SK-N-SH treated with all-trans-retinoic acid at 6 μM for 48 hours (cell line): ENCODE measurements around the gene TRIM34.

Experiments used
- BACH2 ChIP-seq: fragments of 250-450 bp; sonication (Bioruptor Pico); IDR thresholded peaks from 2 replicates; pipeline ENCODE4 v1.9.0; 2021; ENCODE audit warnings: mild to moderate bottlenecking, borderline replicate concordance
- CREB5 ChIP-seq: fragments of 250-450 bp; sonication (Bioruptor Pico); IDR thresholded peaks from 2 replicates; pipeline ENCODE4 v1.5.1; 2020; ENCODE audit warnings: low read depth, mild to moderate bottlenecking, moderate library complexity
- ESRRG ChIP-seq: fragments of 250-450 bp; sonication (Bioruptor Pico); IDR thresholded peaks from 2 replicates; pipeline ENCODE4 v1.6.1; 2021; ENCODE audit warnings: mild to moderate bottlenecking
- OSR1 ChIP-seq: fragments of 250-450 bp; sonication (Bioruptor Pico); IDR thresholded peaks from 2 replicates; pipeline ENCODE4 v1.8.0; 2022; ENCODE audit warnings: moderate library complexity, mild to moderate bottlenecking, inconsistent platforms
- PATZ1 ChIP-seq: fragments of 250-450 bp; sonication (Bioruptor Pico); IDR thresholded peaks from 2 replicates; pipeline ENCODE4 v1.8.0; 2020; ENCODE audit warnings: mild to moderate bottlenecking, moderate library complexity, borderline replicate concordance
- POU6F1 ChIP-seq: fragments of 250-450 bp; sonication (Bioruptor Pico); IDR thresholded peaks from 2 replicates; pipeline ENCODE4 v1.8.0; 2021; ENCODE audit warnings: low read depth, mild to moderate bottlenecking, moderate library complexity, borderline replicate concordance
- PPARA ChIP-seq: fragments of 250-450 bp; sonication (Bioruptor Pico); IDR thresholded peaks from 2 replicates; pipeline ENCODE4 v1.5.0; 2020; ENCODE audit warnings: mild to moderate bottlenecking, borderline replicate concordance
- SNAI2 ChIP-seq: fragments of 250-450 bp; sonication (Bioruptor Pico); IDR thresholded peaks from 2 replicates; pipeline ENCODE4 v1.5.0; 2020; ENCODE audit warnings: mild to moderate bottlenecking, moderate library complexity
- TCF4 ChIP-seq: fragments of 250-450 bp; sonication (Bioruptor Pico); IDR thresholded peaks from 2 replicates; pipeline ENCODE4 v1.8.0; 2021; ENCODE audit warnings: mild to moderate bottlenecking, moderate library complexity, borderline replicate concordance
- TOX ChIP-seq: fragments of 250-450 bp; sonication (Bioruptor Pico); IDR thresholded peaks from 2 replicates; pipeline ENCODE4 v1.8.0; 2021; ENCODE audit warnings: mild to moderate bottlenecking, moderate library complexity, borderline replicate concordance
- ZC3H10 ChIP-seq: fragments of 250-450 bp; sonication (Bioruptor Pico); IDR thresholded peaks from 2 replicates; pipeline ENCODE4 v1.5.1; 2021; ENCODE audit warnings: mild to moderate bottlenecking, moderate library complexity
- ZFP3 ChIP-seq: fragments of 250-450 bp; sonication (Bioruptor Pico); IDR thresholded peaks from 2 replicates; pipeline ENCODE4 v1.5.0; 2020; ENCODE audit warnings: mild to moderate bottlenecking, moderate library complexity
- ZFP30 ChIP-seq: fragments of 450-650 bp; formaldehyde crosslinking; IDR thresholded peaks from 2 replicates; pipeline ENCODE4 v1.5.0; 2022; ENCODE audit warnings: mild to moderate bottlenecking, moderate library complexity
- ZNF565 ChIP-seq: fragments of 450-650 bp; formaldehyde crosslinking; conservative IDR thresholded peaks from 2 replicates; pipeline ENCODE4 v1.5.0; 2020; ENCODE audit warnings: low read depth, mild to moderate bottlenecking, moderate library complexity

GRCh38 chr11:5605849-5606248 lies 19.0 kb upstream of the TRIM34 start:
- TF ChIP-seq PATZ1 (CRISPR knock-in tag) (no peak), SNAI2 (no peak), TOX (CRISPR knock-in tag) (no peak), CREB5 (CRISPR knock-in tag) (no peak), BACH2 (CRISPR knock-in tag) (no peak), POU6F1 (CRISPR knock-in tag) (no peak), OSR1 (CRISPR knock-in tag) (no peak), ZFP30 (CRISPR knock-in tag) (no peak), ZFP3 (CRISPR knock-in tag) (no peak), ESRRG (CRISPR knock-in tag) (no peak), TCF4 (CRISPR knock-in tag) (no peak), ZC3H10 (CRISPR knock-in tag) (no peak), ZNF565 (CRISPR knock-in tag) (no peak), PPARA (CRISPR knock-in tag) (no peak)
